Neural progenitor cell (in vitro differentiated cells): ENCODE results near the gene FYCO1.

Experiments used
- CTCF ChIP-seq: fragments of 200-600 bp; sonication (generic); IDR thresholded peaks from 2 replicates; pipeline ENCODE4 v1.5.1; 2017; ENCODE audit warnings: antibody characterized with exemption, mild to moderate bottlenecking
- EZH2 ChIP-seq: fragments of 200-600 bp; sonication (generic); IDR thresholded peaks from 2 replicates; pipeline ENCODE4 v1.6.1; 2017; ENCODE audit warnings: antibody characterized with exemption, mild to moderate bottlenecking, moderate library complexity

GRCh38 chr3:46025139-46025538 is 29.5 kb upstream of the FYCO1 start:
- TF ChIP-seq EZH2 (no peak), CTCF (no peak)
